Measurements from ENCODE around the gene MB21D2.

Gene MB21D2

DNA sequence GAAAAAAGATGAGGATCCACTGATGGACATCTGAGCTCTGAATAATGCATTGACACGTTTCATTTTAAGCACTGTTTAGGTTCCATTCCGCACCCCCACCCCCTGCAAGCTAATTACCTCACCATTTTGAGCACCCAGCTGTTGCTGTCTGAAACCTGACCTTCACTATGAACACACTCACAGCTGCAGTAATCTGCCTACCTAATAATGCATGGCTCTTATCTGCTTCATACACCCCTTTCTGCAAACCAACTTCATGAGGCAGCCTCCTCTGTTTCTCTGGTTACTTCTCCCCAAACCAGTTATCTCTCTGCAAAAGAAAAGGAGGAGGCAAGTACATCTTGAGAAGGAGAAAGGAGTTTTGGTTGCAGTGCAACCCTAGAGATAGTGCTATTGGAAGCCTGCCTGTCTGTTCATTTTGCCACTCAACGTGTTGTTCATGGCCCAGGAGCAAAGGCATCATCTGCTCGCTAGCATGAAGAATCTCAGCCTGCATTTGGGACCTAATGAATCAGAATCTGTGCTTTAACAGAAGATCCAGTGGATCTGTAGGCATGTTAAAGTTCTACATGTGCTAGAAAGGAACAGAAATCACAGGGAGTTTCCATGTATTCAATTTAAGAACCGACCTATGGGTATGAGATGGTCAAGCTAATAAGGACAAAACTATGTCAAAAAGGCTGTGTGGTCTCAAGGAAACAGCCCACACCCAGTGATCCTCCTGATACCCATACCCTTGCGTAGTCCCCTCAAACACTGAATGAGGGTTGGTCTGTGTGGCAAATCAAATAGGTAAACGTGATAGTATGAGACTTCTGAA lies 87.2 kb downstream of the MB21D2 start:
- DNase-seq: no peak

DNA sequence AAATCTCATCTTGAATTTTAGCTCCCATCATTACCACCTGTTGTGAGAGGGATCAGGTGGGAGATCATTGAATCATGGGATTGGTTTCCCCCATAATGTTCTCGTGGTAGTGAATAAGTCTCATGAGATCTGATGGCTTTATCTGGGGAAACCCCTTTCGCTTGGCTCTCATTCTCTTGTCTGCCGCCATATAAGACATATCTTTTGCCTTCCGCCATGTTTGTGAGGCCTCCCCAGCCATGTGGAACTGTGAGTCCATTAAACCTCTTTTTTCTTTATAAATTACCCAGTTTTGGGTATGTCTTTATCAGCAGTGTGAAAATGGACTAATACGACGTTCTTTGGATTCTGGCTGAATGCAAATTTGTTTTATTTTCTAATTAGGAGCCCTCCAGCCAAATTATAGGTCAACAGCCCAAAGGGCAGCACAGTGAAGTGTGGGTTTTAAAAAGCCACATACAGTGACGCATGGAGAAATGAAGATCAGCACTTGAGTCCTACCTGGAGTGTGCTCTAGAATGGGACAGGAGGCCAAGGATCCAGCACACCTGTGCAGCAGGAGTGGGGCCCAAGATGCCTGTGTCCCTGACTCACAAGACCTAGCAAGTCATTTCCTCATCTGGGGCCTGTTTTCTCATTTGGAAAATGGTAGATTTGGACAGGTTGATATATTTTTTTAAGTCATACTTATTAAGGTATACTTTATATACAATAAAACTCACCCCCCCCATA lies 89.6 kb downstream of the MB21D2 start:
- DNase-seq: no peak

DNA sequence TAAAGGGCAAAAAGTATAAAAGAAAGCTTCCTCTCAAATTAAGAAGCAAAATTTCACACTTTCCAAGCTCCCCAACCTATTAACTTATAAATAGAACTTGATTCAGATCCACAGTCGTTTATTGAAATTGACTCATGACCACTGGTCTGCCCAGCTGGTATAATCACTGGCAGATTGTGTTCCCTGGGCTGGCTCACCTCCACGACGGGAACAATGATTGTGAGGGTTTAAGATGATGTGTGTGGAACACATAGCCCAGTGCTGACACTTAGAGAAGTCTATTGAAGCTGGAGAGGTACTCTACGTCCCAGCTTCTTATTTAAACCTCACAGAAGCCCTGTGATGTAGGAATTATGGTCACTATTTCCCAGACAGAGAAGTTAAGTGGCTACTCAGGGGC lies 90.4 kb downstream of the MB21D2 start:
- DNase-seq: no peak

DNA sequence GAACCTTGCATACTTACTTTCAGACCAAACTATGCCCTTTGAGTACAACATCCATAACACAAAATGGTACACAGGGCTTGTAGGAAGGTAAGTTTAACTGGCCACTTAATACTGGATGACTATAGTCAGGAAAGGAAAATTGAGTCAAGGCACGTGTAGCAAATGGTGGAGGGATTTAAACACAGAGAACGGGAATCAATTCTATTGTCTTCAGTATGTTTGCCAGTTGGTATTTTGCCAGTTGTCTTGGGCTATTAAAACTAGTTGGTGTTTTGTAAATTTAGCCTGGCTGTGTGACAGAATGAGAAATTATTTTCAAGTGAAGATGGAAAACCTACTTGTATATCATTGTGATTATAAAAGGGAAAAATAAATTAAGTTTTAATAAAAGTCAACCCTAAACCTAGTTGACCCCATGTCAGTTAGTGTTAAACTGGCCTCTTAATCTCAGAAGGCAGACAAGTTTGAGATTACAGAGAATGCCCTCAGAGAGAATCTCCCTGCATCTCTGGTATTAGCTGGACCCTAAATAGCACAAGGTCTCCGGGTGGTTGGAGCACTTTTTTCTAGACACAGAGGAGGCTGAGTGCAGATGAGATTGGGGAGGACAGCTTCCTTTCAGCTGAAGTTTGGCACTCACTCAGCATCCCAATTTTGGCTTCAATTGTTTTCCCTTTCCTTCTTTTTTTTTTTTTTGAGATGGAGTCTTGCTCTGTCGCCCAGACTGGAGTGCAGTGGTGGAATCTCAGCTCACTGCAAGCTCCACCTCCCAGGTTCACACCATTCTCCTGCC lies 91.2 kb downstream of the MB21D2 start:
- no peak for DNase-seq

DNA sequence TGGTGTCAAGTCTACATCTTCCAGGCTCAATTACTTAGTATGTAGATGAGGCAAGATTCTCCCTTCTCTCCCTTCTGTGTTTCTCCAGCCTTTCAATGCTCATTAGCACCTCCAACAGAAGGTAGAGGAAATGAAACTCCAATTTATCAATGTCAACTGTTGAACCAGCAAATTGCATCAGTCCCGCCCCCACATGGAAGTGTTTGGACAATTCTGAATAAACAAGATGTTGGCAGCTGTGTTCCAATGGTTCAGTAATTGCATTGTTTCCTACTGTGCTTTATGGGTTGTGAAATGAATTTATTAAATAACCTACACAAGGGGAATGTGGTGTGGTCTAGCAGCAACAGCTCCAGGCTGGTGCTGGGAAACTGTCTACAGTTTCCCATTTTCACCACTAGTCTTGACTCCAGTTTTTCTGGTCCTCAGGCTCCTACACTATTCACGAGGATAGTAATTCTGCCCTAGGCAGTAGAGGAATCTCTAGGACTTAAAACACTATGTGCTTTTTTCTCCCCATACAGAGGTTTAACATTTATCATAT lies 91.9 kb downstream of the MB21D2 start:
- DNase-seq: no peak

DNA sequence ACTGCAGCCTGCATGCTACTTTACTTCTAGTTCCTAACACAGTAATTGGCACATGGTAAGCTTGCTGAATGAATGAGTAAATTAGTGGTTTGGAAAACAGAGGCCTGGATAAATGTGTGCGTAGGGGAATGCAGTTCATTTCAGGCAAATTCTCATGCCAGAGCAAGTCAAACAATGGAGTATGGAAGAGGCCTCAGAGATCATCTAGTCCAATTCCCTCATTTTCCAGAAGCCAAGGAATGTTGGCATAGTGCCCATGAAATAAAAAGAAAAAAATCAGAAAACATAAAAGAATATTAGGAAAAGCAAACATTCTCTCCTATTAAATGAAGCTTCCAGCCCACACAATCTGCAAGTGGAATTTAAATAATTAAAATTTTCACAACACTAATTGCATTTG lies 92.4 kb downstream of the MB21D2 start:
- DNase-seq: no peak

DNA sequence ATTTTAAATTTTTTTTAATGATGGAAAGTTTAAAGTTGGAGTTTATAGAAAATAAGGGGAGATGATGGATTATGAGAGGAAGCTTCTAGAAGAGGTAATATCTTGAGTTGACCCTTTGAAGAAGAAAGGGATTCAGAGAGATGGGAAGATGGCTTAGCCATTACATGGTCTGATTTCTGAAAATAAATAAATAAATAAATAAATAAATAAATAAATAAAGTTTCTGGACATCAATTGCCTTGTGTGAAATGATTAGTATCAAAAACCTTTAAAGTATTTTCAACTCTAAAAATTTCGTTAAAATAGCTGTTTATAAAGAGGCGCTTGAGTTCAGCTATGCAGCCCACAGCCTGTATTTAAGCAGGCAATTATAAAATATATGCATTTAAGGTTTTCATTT lies 93.3 kb downstream of the MB21D2 start:
- DNase-seq: no peak

DNA sequence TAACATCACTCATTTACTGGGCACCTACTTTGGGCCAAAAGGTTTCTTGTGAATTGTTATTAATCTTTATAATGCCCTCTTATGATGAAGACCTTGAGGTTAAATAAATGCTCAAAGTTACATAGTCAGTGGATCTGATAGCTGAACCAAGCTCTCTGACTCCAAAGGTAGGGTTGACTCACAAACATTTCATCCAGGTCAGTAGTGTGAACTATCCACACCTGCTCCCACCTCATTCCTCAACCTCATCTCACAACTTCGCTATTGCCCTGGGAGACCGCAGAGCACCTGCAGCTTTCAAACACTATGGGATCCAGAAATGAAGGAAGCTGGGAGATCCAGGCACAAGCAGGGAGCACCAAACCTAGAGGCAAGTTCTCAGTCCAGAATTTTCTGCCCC lies 96.5 kb downstream of the MB21D2 start:
- no peak for DNase-seq

DNA sequence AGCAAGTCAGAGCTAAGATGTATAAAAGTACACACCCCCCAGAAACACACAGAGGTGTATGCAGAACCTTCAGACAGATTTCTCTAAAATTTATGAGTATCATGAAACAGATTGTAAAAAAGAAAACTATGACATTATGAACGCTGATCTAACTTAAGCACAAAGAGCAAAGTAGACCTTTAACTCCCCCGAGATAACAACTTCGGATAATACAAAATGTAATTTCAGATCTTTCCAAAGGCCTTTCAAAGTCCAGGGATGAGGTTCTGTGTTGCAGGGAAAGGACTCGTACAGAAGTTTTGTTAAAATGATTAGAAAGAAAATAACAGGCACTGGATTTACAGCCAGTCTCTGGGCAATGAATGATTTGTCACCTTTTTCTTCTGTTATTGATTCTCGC lies 97.5 kb downstream of the MB21D2 start:
- no peak for DNase-seq

DNA sequence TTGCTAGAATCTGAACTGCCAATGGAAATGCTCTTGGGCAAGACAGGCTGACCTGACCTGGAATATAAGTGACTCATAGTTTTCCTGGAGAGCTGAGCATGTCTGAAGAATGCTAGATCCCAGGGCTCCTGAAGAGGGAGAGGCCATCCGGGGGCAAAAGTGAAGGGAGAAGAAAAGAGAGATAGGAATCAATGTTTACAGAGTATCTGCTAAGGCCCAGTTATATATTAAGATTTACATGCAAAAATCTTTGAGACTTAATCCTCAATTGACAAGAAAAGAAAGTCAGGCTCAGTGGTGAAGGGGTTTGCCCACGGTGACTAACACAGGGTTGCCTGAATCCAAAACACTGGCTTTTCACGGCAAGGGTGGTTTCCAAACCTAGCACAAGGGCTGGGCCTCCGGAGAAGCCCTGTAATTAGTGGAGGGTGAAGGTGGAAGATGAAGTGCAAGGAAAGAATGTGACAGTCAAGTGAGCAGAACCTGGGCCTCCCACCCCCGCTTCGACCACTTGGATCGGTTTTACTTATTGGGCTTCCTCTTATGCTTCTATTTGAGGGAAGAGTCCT lies 98.6 kb downstream of the MB21D2 start:
- DNase-seq: peak; percentile 28 to 43

DNA sequence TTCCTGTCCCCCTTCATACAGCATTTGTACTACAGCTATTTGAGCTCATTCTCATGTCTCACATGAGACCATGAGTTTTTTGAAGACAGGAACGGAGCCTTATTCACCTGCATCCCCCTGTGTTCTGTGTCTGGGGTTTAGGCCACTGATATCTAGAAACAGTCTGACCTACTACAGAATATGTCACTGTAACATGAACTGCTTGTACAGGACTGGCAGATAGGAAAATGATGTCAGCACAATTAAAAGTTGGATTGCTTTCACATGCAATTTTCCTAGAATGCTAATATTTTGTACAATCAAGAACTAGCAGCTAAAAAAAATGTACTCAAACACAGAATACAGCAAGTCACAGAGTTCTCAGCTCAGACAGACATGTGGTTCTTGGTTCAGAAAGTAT lies 99.5 kb downstream of the MB21D2 start:
- no peak for DNase-seq

DNA sequence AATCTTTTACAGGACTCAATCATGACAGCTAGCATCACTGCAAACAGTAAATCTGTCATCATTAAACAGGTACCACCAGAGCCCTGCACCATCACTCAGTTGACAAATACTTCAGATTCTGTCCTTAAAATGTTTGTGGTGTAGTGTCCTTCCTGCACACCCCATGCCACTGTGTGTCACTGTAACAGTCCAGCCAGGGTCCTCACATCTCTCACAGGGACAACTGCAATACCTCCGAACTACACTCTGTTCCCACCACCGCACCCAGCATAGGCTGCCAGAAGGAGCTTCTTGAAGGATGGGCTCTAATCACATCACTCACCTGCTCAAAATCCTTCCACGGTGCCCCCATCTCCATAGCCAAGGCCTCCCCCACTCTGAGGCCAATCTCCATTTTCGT lies 100.2 kb downstream of the MB21D2 start:
- DNase-seq: no peak

DNA sequence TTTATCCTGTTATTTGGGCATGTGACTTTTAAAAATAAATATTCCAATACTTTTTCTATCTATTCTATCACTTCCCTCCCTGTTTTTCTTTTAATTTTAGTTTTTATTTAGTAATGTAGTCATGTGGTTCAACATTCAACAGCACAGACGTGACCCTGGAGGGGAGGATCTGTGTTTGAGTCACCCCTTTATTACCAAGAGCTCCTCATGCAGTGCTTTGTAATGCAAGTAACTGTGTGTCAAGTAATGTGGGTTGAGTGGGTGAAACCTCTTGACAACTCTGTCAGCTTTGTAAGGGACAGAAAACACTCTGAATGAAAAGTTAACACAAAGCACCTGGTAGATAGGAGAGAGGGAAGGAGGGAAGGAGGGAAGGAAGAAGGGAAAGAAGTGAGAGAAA lies 100.6 kb downstream of the MB21D2 start:
- DNase-seq: peak in 1 of 2 donors; percentile 7

DNA sequence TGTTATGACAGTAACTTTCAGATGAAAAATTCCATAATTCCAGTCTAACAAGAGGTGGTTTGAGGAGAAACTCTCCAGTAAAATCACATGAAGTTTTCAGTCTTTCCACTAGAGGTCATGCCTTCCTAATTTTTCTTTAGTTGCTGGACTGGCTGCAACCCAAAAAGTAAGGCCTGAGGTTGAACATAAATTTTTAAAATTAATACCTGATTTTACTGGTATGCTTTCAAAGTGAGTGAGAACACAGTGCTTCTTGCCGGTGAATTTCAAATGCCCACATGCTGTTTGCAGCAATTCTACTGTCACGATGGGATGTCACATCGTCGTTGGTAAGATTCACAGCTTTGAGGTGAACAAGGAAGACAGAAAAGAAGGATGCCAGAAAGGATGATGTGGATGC lies 101.3 kb downstream of the MB21D2 start:
- DNase-seq: no peak

DNA sequence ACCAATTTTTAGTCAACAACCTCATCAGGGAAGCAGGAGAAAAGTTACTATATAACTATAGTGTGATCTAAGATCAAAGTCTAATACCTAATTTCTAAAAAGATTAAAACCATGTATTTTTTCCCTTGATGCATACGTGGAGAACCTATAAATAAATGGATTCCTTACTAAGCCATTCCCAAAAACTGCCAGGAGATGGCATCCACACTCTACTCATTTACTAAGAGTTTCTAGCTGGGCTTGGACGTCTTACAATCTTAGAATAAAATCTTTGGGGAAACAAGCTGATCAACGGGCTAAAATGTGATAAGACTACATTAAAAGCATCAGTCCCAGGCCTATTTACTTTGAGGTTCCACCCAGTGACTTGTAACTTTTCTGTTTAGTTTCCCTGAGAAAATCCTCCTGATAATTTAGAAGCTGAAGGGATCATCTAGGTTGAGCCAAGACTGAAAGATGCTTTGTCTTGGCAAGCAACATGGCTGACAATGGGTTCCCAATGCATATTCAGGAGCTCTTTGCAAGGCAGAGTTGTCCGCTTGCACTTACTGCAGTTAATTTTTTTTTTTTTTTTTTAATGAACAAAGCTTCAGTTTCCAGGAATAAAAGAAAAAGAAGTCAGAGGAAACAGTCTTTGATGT lies 104.8 kb downstream of the MB21D2 start:
- peak in 1 of 2 donors; percentile 6 for DNase-seq

DNA sequence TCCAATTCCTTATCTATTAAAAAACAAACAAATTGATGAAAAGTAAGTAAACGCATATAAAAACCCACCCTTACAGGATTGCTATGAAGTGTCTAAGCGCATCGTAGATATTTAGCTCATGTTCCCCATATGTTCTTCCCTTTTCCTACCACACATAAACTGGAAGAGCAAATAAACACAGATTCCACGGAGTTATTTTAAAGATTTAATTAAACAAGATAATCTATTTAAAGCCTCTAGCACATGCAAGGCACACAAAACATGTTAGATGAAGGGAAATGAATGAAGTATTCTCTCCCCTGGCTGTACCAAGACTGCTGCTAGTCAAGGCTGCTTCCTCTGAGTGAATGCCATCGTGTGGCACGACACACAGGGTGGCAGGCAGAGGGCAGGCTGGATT lies 111.9 kb downstream of the MB21D2 start:
- DNase-seq: no peak

DNA sequence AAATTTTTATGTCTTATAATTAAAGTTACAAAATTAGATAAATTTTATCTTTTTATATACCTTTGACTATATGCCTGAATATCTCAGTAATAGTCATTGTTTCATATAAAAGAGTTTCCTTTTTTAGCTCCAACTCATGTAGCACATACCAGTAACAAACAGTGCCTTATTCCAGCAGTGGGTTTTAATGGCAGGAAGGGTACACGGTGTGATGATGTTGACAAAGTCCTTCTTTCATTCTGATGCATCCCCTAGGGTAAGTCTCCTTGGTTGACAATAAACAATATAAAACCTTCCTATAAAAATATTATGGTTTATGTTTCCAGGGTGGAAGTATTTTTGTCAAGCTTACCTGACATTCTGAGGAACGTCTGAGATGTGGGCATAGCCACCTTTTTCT lies 113.2 kb downstream of the MB21D2 start:
- no peak for DNase-seq

DNA sequence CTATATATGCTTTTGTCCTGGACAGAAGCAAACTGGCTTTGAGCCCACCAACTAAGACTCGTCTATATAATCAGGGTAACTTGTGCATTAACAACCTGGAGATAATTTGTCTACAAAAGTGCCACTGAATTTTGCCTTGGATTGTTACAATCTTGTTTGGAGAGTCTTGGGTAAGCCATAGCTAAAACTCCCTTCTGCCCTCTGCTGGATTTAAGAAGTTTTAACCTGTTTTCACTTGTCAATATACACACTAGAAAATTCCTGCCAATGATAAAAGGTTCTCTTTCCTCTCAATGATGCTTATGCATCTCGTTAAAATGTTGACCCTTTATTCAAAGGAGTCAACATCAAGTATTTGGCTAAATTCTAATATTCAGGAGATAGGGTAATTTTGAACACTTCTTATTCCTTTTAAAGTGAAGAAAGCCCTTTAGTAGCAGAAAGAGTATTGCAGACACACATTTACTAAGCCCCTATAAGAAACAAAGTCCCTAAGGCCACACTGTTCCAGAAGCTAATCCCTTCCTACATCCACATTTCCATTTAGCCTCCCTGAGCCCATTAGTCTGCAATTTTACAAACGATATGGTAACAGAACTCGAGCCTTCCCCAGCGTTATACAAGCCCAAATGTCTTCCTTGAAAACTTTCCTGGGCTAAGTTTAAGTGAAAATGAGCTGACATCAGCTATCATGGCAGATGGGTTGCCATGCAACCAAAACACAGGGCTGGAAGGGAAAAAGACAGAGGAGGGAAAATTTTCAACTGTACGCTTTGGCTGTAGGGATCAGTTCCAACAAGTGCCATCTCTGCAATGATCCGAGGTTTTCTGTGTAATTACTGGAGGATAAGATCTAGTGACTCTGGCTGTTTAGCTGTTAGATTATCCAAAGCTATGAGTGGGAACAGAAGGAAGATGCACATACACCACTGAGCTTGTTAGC lies 114.4 kb downstream of the MB21D2 start:
- DNase-seq: no peak

DNA sequence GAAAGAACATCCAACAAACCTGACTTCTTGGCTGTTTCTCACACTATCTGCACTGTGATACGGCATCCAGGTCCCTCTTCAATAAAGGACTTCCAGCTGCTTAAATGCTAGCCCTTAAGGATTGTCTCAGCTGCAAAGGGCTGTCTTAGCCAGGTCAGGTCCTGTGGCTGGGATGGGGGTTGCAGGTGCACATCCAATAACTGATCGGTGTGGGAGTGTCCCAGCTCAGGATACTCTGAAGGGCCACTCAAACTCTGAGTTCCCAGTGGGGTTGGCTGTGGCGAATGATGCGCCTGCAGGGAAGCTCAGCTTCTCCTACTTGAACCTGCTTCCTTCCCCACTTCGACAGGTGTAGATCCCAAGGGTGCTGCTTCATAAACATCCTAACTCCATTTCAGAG lies 115.7 kb downstream of the MB21D2 start:
- no peak for DNase-seq

DNA sequence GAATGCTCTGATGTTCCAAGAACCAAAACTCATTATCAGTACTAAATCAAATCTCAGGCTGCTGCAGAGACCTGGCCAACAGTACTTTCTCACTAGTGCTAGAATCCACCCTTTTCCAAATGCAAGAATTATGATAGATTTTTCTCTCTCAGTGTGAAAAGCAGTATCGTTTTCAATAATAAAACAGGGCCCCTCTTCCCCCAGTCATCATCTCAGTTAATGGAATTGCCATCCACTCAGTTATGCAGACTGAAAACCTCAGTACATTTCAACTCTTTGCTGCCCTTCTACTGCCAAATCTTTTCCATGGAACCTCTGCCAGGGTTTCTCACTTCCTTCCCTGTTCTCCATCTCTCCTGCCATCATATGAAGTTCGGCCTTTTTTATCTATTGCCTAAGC lies 117.9 kb downstream of the MB21D2 start:
- no peak for DNase-seq

DNA sequence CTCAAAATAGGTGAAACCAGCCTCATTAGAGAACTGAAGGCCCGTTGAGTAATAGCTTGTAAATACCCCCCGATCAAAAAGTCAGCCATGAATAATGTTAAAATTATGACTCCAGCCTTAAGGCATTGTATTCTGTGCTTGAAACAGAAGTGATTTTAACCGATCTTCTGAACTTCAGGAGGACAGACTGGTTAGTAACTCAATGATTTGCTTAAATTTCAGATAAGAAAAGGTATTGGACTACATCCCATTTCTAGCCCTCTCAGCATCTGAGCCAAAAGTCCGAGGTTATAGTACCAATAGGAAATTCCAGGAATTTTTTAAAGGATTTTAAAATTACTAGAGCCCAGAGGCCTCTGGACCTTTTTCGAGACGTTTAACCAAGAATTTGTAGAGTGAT lies 122.6 kb downstream of the MB21D2 start:
- DNase-seq: no peak

All from activated CD4-positive, alpha-beta T cell treated with anti-CD3 and anti-CD28 coated beads for 4 hours (primary cell).